ENCODE measurements around the gene DCDC2B. TPM values are rescaled to one million over a fixed set of nuclear protein-coding genes. Genes with fewer than 3 reads are reported as not detected.

DCDC2B gene
- polyA plus RNA-seq, 1 experiment, result not detected

GRCh38 chr1:32201011-32201855 lies 7.7 kb upstream of the DCDC2B start:
- no peak for DNase-seq (ENCODE audit: low read depth, low spot score)
- TF ChIP-seq, protein P1, sequence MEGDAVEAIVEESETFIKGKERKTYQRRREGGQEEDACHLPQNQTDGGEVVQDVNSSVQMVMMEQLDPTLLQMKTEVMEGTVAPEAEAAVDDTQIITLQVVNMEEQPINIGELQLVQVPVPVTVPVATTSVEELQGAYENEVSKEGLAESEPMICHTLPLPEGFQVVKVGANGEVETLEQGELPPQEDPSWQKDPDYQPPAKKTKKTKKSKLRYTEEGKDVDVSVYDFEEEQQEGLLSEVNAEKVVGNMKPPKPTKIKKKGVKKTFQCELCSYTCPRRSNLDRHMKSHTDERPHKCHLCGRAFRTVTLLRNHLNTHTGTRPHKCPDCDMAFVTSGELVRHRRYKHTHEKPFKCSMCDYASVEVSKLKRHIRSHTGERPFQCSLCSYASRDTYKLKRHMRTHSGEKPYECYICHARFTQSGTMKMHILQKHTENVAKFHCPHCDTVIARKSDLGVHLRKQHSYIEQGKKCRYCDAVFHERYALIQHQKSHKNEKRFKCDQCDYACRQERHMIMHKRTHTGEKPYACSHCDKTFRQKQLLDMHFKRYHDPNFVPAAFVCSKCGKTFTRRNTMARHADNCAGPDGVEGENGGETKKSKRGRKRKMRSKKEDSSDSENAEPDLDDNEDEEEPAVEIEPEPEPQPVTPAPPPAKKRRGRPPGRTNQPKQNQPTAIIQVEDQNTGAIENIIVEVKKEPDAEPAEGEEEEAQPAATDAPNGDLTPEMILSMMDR (IDR thresholded peaks at IDR 0.05; ENCODE audit: low read depth, low read length), result no peak
- CTCF ChIA-PET, result interaction anchor here (1.9 to 3.1 kb wide), 2 partner anchors 15 to 16 kb away, joined by 4 to 16 read pairs; no protein-coding TSS in a partner anchor
- POLR2A ChIA-PET, result interaction anchor here (0.5 to 2.5 kb wide), 7 partner anchors 9 to 143 kb away, joined by 3 to 17 read pairs (median 5); partner anchors contain the start of genes KPNA6, MARCKSL1, TMEM39B and TXLNA
- Histone ChIP-seq H3K9me3 (ENCODE audit: control insufficient read depth, insufficient read depth, low read length) (no peaks in the 10 kb centered on the region; the same call in 1 of the 2 replicates), H3K4me3 (ENCODE audit: low read depth, low read length) (peak overlapping the region; percentile 79), H3K27ac (ENCODE audit: low read depth, low read length) (peak overlapping the region; percentile 96), H3K27me3 (ENCODE audit: control insufficient read depth, insufficient read depth, low read length) (no peaks in the 10 kb centered on the region)

DNA sequence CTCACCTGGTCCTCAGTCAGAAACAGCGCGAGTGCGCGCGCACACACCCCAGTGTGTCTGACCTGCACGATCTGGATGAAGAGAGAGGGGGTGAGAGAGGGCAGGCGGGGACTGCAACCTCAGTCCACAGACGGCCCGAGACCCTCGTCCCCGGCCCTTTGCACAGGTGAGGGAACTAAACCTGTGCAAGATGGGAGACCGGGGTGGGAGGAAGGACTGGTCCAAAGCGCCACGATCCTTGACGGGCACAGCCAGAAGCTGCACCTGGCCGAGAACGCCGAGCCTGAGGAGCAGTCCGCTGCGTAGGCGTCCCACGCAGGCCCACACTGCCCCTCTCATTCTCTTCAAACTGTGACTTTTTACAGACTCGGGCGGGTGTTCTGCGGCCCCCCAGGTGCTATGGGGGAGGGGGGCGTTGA lies 3.9 kb upstream of the DCDC2B start:
- peak overlapping the region; percentile 39 for H3K27ac ChIP-seq (ENCODE audit: low read depth, low read length)
- TF ChIP-seq, protein P1 (IDR thresholded peaks at IDR 0.05; ENCODE audit: low read depth, low read length), result no peak
- ChIA-PET POLR2A (interaction anchor here (0.6 to 1.9 kb wide), 7 partner anchors 25 to 189 kb away, joined by 3 to 13 read pairs (median 6); partner anchors contain the start of genes BSDC1, KPNA6, MARCKSL1 and TXLNA), CTCF (interaction anchor here (3.0 kb wide), 1 partner anchor 11 kb away, joined by 18 read pairs; no protein-coding TSS in a partner anchor)
- peak overlapping the region; percentile 80 for H3K4me3 ChIP-seq (ENCODE audit: low read depth, low read length)
- no peaks in the 10 kb centered on the region for H3K27me3 ChIP-seq (ENCODE audit: control insufficient read depth, insufficient read depth, low read length)
- no peak for DNase-seq (ENCODE audit: low read depth, low spot score)
- no peaks in the 10 kb centered on the region; the same call in 1 of the 2 replicates for H3K9me3 ChIP-seq (ENCODE audit: control insufficient read depth, insufficient read depth, low read length)

- H3K27ac ChIP-seq (ENCODE audit: low read depth, low read length), result peak within 1 kb of the TSS; percentile 39
- H3K27me3 ChIP-seq (ENCODE audit: control insufficient read depth, insufficient read depth, low read length), result no peaks in the 10 kb centered on the region
- POLR2A ChIA-PET, result interaction anchor here (0.6 to 1.9 kb wide), 9 partner anchors 10 to 189 kb away, joined by 3 to 10 read pairs (median 3); partner anchors contain the start of genes BSDC1, MARCKSL1 and TXLNA
- no peak for DNase-seq (ENCODE audit: low read depth, low spot score)
- CTCF ChIA-PET, result interaction anchor here (3.0 kb wide), 1 partner anchor 10 kb away, joined by 18 read pairs; no protein-coding TSS in a partner anchor
- H3K4me3 ChIP-seq (ENCODE audit: low read depth, low read length), result peak within 1 kb of the TSS; percentile 80
- H3K9me3 ChIP-seq (ENCODE audit: control insufficient read depth, insufficient read depth, low read length), result no peaks in the 10 kb centered on the region; the same call in 1 of the 2 replicates
- TF ChIP-seq, protein P1 (IDR thresholded peaks at IDR 0.05; ENCODE audit: low read depth, low read length), result no peak
Observed at GRCh38 chr1:32205401-32206370, 3.2 kb upstream of the DCDC2B start, which contains the start of gene IQCC. TSS of gene IQCC (plus strand) at chr1:32205671. CDS start at chr1:32205682, 11 bp downstream.

DNA sequence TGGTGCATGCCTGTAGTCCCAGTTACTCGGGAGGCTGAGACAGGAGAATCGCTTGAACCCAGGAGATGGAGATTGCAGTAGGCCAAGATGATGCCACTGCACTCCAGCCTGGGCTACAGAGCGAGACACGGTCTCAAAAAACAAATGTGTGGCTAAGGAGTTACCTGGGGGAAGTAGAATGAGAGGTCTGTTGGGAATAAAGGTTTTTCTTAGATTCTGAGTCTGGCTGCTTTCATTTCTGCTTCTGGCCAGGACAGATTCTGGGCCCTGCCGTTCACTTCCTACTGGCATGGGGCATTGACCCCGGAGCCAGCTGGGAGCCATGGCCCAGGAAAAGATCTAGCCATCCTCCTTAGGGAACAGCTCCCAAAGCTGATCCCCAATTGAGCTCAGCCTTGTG lies 420 bp upstream of the DCDC2B start:
- TF ChIP-seq, protein P1 (IDR thresholded peaks at IDR 0.05; ENCODE audit: low read depth, low read length), result no peak
- Histone ChIP-seq H3K9me3 (ENCODE audit: control insufficient read depth, insufficient read depth, low read length) (no peaks in the 10 kb centered on the region; the same call in 1 of the 2 replicates), H3K27ac (ENCODE audit: low read depth, low read length) (no peak overlapping the region), H3K27me3 (ENCODE audit: control insufficient read depth, insufficient read depth, low read length) (no peaks in the 10 kb centered on the region), H3K4me3 (ENCODE audit: low read depth, low read length) (no peak overlapping the region)
- no peak for DNase-seq (ENCODE audit: low read depth, low spot score)
- ChIA-PET POLR2A (interaction anchor here (1.0 kb wide), 1 partner anchor 27 kb away, joined by 3 read pairs; no protein-coding TSS in a partner anchor), CTCF (interaction anchor here (0.6 kb wide), 1 partner anchor 163 kb away, joined by 4 read pairs; no protein-coding TSS in a partner anchor)
